Loucy (cell line): ENCODE results near the gene CDC42EP3.

ENCODE experiments used
- CTCF ChIP-seq: fragments of 200-600 bp; sonication (generic); conservative IDR thresholded peaks from 2 replicates; pipeline ENCODE4 v1.5.1; 2014; ENCODE audit warnings: mild to moderate bottlenecking, antibody characterized with exemption, low read length
- EZH2phosphoT487 ChIP-seq: fragments of 200-600 bp; IDR thresholded peaks from 2 replicates; pipeline ENCODE4 v1.6.1; 2018; ENCODE audit warnings: antibody characterized with exemption, mild to moderate bottlenecking, moderate library complexity, borderline replicate concordance

- TF ChIP-seq CTCF, result no peak
- no peak for TF ChIP-seq EZH2phosphoT487
These were observed 53.1 kb downstream of the CDC42EP3 start for GRCh38 chr2:37618326-37618725.
